ENCODE results near the gene NLGN4X.

NLGN4X gene

DNA sequence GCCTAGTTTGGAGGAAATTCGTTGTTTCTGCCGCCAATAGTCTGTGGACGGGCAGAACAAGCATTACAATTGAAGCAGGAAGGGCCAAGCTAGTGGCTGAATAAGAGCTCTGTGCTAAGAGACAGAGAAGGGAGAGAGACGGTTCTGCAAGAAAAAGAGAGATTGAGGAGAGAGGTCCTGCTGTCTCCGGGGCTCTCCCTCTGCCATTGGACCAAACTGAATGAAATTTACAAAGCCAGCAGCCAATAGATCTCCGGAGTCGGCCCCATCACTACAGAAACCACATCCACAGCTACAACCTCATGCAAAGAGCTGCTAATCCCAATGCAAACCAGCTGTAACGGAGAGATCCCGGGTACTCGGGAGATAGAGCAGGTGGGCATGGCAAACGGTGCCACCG is at the start of gene NLGN4X:
Gene NLGN4X (minus strand): TSS at position 148 of the 400 bp plus-strand sequence. CDS start 77,401 bp downstream, outside the sequence.
- no peak for DNase-seq

DNA sequence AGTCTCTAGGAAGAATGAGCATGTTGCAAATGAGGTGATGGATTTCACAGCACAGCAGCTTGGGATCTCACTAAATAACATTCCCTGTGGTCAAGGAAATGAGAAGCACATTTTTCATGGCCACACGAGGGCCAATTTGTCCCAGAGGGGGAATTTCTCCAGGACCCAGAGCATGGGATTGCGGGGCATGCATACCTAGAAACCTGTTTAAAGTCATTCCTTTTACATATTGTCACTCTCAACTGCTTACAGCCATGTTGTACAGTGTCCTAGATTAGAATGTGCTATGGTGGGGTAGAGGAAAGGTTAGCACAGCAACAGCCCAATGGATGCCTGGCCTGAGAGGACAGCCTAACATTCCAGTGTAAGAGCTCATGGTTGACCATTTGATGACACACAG is 37.4 kb upstream of the NLGN4X start:
- no peak for DNase-seq

DNA sequence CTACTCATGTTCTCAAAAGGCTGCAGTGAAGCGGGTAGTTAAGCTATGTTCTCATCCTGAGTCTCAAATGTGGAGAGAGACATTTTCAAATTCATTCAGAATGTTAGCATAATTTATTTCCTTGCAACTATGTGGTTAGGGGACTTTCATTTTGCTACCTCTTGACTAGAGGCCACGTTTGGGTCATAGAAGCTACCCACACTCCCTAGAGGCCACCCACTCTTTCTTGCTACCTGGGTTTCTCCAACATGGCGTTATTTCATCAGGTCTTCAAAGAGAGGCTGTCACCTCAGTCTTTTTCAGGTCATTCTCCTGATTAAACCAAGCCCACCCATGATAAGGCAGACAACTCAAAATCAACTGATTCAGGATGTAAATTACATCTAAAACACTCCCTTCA is 34.3 kb upstream of the NLGN4X start:
- DNase-seq = no peak

DNA sequence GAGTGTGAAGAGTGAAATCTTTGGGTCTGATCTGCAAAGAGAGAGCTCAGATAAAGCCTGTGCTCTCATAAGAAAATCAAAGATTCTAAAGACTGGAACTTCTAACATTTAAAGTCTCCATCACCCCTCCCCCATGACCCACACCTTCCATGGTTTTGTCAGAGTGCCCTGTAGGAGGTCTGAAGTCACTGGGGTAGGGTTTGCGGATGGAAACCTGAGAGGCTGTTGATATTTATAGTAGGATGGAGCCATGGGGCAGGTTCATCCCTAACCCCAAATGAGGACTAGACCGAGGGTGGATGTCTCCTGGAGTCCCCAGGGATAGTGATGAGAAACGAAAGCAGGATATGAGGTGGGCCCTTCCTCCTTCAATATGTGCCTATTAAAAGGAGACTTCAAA is 28.4 kb upstream of the NLGN4X start:
- no peak for DNase-seq

DNA sequence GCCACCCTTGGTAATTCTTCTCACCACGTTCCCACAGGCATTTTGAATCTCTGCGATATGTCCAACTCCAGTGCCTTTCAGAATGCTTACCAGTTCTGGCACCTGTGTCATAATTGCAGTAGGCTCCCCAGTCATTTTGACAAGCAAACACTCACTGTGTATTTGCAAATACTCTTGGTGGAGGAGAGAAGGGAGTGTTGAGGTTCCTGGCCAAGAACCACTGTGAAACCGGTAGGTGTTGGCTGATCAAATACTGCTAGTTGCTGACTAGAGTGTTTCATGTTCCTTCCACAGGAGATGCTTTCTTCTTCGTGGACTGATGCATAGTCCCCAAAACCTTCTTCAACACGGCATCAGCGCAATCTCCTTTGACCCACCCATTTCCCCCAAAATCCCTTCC is 16.0 kb upstream of the NLGN4X start:
- no peak for DNase-seq

DNA sequence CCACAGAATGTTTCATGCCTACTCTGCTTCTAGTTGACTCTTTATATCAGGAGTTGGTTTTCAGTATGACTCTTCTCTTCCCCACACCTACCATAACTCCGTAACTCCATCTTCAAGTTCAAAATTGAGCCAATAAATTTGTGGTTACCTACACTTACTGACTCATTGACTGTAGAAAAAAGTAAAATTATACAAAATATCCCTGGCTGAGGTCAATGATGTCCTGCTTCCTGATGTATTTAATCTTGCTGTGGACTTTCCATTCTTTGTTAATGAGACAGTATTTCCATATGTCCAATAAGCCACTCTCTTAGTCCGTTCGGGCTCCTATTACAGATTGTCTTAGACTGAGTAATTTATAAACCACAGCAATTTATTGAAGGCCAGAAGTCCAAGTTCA is 9.9 kb upstream of the NLGN4X start:
- DNase-seq = no peak

DNA sequence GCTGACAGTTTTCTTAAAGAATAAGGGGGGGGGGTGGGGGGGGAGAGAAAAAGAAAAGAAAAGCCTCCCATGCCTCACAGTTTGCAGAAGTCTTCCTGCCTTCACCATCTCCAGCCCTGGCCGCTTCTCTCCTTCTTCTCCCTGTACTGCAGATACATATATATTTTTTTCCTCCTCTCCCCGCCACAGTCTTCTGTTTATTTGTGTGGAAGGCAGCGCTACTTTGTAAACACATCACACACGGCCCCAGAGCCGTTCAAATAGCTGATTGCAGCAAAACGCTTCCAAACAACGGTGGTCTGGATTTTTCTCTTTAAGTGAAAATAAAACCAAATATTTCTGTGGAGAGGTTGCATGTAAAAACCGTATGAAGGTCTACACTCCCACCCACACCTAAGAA is 732 bp downstream of the NLGN4X start:
- no peak for DNase-seq

DNA sequence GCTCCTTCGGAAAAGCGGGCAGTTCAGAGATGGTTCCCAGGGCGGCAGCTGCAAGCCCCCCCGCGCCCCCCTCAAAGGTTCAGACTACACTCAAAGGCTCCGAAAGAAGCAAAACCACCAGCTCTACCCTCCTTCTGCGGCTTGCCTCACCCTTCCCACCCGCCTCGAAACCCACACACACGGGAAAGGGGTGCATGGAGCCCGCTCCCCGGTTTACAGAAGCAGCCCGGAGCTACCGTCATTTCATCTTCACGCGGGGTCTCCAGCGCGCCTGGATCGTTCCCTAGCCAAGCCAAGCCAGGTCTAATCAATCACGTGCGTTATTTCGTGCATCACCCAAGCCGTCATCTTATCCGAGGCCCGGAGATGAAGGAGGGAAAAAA is 1.2 kb downstream of the NLGN4X start:
- no peak for DNase-seq

DNA sequence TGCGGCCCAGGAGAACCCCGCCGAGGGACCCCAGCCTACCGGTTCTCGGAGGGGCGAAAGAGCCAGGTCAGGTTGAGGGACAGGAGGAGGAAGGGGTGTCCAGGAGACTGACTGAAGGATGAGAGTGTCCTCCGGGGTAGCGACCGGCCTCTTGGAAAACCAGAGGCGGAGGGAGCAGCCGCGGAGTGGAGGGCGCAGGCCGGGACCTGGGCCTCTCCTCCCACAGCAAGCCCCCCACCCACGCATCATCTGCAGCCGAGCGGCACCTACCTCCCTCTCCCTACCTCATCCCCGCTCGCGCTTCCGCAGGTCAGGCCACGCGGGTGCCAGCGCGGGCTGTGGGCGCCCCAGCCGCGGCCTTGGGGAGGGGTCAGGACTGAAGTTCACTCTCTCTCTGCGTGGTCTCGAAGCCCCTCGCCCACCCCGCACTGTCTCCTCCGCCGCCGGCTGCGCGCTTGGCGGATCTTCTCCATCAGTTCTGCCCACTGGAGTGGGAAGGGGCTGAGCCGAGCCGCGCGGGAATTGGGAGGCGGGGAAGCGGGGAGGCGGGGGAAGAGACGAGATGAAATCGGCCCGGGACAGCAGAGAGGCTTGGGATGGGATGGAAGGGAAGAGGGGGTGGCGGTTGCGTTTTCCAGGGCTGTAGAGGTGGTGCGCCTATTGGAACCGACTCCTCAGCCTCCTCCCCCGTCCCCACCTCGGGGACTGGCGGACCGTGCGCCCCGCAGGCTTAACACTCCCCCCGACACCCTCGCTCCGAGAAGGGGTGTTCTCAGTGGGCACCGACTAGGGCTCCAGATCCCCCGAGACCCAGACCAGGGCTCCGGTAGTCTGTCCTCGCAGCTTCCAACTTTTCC is 1.8 kb downstream of the NLGN4X start:
- DNase-seq = no peak

DNA sequence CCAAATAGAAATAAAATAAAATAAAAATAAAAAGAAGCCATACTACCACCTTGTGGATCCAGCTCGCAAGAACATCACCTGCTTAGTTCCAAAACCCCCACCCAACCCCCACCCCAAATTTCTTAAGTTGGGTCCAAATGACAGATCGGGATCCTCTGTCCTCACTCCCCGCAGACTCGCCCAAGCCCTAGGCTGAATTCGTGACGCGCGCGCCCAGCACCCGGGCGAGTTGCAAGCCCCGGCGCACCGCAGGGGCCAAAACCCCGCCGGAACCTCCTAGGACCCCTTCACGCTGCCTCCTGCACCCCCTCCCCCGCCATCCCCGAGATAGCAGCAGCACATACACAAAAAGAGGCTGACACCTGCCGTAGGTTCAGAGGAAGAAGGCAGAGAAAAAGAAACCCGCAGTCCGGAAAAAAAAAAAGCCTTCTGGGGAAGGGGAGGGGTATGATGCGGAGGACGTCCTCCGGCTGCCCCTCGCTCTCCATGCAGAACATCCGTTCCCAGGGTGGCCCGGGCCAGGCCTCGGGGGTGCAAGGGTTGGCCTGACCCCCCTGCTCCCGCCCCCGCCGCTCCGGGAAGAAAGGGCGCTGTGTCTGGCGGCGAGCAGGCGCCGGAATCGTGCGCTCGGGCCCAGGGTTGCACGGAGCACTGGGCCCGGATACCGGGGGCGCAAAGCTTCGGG is 2.6 kb downstream of the NLGN4X start:
- no peak for DNase-seq

DNA sequence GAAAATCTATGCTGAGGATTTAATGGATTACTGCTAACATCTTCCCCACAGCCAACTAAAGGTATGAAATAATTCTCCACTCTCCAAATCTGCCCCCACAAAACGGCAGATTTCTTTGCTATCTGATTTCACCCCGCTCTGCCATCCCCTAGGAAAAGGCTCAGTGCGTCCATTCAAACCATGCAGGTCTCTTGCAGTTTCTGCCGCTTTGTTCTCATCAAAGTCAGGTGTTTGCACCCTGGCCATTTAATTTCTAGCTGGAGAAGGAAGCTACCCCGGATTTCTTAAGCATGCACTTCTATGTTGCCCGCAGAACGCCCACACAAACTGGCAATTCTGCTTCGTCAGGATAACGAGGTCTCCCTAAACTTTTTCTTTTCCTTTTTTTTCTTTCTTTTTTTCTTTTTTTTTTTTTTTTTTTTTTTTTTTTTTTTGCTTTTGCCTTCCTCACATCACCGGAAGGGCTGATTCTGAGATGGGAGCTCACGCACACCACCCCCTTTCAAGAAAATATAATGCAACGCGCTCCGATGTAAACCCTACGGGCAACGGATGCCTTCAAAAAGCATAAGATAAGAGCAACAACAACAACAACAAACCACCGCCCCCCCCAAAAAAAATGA is 3.3 kb downstream of the NLGN4X start:
- DNase-seq = no peak

DNA sequence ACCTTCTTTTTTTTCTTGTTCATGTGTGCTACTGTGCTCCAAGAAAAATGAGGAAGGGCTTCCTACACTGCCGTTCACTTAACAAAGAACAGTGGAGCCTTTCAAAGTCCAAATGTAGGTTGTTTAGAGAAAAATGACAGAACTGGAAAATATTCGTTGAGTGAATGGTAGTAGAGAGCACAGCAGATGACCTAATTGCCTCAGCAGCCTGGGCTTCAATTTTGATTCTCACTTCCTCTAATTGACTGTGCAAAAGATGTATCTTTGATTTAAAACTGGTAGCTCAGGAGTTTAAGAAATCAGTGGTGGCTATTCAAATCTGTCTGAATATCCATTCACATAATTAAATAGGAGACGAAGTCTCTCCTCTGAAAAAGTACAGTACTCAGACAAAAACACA is 5.2 kb downstream of the NLGN4X start:
- no peak for DNase-seq

DNA sequence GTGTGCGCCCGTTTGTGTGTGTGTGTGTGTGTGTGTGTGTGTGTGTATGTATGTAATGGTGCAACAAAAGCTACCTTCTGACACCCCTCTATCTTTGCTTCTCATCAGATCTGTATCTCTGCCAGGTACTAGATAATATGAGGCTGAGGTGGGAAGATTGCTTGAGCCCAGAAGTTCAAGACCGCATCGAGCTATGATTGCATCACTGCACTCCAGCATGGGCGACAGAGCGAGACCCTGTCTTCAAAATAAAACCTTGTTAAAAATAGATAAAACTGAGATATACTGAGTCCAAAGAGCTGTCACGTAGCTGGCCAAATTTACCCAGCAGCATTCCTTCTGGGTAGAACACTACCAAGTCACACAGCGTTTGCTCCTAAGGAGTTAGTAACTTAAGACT is 18.4 kb downstream of the NLGN4X start:
- no peak for DNase-seq

DNA sequence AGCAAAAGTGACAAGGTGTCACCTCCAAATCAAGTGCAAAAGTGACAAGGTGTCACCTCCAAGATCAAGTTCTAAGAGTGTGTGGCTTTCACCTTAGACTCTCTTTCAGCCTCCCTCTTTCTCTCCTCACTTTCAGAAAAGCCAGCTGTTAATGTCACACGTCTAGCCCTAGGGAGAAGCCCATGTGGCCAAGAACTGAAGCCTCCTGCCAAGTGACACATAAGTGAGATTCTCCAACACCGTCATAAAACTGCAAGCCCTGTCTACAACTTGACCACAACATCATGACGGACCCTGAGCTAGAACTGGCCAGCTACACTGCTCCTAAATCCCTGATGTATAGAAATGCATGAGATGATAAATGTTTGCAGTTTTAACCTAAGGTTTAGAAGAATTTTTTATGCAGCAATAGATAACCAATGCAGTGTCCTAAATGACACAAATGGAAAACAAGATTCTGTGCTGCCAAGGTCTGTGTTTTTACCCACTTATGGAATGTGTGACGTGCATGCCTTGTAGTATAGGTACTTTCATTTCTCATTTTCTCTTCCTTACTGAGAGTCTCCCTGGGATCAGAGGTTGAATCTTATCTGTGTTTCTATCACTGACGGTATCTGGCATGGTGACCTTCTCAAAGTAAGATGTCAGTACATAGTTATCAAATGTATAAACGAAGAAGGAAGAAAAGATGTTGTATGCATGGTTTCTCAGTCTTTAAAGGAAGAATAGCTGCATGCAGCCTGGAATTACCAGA is 25.0 kb downstream of the NLGN4X start:
- DNase-seq = no peak

DNA sequence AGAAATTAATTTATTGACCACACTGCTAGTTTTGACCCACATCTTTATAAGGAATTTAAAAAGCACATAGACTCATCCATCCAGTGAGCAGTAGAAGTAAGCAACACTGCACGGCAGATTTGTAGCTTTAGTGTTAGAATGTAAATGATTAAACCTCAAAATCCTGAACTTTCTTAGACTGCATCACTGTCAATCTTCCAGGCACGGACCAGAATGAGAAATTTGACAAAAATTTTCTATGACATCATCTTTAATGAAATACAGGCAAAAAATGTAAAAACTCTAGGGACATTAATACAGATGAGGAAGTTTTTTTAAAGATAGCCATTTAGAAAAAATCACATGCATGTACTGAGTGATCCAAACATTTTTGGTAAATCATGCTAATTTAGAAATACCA is 29.2 kb downstream of the NLGN4X start:
- DNase-seq = no peak

DNA sequence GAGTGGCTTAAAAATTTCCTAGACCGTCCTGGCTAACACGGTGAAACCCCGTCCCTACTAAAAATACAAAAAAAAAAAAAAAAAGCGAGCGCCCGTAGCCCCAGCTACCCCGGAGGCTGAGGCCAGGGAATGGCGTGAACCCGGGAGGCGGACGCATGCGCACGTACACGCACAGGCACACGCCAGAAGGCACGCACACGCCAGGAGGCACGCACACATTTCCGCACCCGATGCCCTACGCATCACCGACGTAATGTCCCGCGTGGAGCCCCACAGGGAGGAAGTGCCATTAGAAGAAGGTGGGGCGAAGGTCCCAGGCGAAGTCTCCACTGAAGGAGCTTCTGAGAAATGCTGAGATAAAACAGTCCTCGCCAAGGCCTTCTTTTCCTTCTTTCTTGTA is 41.4 kb downstream of the NLGN4X start:
- no peak for DNase-seq

DNA sequence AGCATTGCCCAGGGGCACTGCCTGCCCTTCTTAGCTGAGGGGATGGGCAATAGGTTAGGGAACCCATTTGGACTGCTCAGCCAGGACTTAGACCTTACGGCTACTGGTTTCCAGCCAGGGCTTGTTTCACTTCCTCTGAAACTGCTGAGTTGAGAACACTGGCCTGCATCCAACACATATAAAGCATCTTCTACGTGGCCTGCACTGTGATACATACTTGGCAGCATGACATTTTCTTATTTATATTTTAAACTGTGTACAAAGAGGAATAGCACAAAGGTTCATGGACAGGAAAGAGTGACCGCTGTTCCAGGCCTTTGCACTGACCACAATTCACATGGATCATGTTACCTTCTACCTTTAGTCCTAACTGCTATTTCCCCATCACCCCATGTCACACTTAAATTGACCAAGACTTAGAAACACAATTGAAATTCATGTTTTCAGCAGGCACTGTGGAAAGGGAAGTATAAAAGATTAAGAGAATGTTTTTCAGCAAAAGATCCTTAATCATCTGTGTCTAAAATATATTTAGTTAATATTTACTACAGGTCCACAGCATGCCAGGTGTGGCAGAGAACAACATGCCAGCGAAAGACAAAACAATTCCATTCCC is 43.7 kb downstream of the NLGN4X start:
- no peak for DNase-seq

DNA sequence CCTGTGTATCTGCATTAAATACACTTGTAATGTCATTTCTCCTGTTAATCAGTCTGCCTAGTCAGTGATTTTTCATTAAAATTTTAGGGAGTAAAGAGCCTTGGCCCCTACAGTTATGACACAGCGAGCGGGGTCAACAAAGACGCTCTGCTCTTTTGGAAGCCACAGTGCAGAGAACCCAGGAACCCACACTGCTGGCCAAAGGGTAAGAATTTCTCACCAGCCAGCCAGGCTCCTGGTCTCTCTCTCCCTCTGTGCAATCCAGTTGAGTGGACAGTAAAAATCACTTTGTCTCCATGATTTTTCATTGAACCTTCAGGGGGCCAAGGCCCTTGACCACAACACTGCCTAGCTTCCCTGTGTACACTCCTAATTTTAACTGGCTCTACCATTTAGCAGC is 52.8 kb downstream of the NLGN4X start:
- no peak for DNase-seq

DNA sequence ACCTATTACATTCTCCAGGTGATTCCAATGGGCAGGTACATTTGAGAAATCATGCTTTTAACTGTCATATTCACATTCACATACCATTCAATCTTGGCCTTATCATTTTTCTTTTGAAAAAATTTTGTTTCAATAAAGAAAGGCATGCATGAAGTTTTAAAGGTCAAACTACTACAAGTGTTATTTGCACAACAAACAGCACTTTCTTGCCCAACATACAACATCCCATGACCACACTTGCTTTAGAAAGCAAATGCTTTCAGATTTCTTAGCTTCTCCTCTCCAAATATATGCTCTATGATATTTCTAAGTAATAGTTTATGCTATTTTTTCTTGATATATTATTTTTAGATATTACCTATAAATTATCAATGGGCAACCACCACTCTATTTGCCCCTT is 58.2 kb downstream of the NLGN4X start:
- no peak for DNase-seq

DNA sequence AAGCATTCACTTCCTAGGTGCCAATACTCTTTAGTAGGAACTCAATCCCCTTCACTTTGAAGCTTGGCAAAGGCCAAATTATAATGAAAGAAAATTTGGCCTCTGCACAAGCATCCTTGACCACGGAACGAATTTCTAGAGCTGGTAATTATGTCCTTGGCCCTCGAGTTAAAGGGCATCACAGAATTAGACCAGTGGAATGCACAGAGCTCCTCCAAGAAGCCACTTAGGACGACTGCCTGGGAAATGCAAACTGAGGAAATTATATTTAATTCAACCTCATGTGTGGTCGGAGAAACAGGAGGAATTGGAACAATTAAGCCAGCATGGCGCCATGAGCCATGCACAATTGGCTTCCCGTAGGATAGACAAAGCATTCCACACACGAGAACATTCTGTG is 59.3 kb downstream of the NLGN4X start:
- DNase-seq = no peak

DNA sequence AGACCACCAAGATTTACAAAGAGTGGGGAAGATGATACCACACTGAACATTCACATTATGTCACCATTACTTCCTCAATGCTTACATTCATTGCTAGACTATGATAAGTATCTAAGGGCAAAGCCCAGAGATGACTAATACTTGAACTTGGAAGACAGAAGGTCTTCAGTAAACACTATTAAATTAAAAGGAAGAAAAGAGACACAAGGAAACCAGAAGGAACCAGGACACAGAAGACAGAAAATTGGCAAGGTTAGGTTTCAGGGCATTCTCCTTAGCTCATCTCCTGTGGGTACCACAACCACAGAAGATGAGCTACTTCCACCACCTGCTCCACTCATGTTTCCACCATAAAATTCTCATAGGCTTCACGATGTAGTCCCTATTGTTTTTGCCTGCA is 64.9 kb downstream of the NLGN4X start:
- DNase-seq = no peak

DNA sequence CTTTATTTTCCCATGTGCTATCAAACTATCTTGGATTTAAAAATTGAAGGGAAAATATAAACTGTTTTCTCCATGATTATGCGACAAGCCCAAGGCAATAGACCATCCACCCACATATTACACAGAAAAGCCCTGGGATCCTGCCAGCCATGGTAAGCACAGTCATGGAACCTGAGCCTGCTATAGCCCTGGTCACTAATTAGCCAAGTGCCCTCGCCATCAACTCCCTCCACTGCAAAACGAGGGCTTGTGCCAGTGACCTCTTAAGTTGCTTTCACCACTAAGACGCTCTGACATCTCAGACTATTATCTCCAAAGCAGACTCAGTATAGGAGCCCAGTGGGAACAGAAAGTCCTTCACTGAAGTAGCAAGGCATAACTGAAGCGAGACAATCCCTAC is 69.2 kb downstream of the NLGN4X start:
- DNase-seq = no peak

DNA sequence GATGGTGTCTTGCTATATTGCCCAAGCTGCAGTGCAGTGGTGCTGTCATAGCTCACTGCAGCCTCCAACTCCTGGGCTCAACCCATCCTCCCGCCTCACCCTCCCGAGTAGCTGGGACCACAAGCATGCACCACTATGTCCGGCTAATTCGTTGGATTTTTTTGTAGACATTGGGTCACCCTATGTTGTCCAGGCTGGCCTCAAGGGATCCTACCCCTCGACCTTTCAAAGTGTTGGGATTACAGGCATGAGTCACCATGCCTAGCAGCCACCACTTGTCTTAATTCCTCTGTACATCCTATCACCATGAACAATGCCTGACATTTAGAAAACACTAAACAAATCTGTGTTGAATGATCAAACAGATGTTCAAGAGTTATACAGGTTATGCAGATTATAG is 76.7 kb downstream of the NLGN4X start:
- DNase-seq = no peak

Measured in NCI-H2029 treated with DMSO at 0.1 percent for 48 hours (cell line).